ENCODE data around the gene PCGF5.
"Not testable (repeated sequence)": the region's sequence is repeated elsewhere in the genome, so short reads cannot be mapped to it uniquely, and the experiment has no call there.

The PCGF5 gene

GRCh38 chr10:91250341-91250740 is 29.9 kb downstream of the PCGF5 start:
- Histone ChIP-seq H3K27me3 (ENCODE audit: insufficient read depth, poor library complexity, severe bottlenecking) (no peaks in the 10 kb centered on the region), H3K27ac (replicated peaks) (no peak overlapping the region), H3K4me3 (replicated peaks; ENCODE audit: insufficient read depth, low read length) (no peak overlapping the region)
- DNase-seq (ENCODE audit: low read depth in 1 of 2, low spot score in 1 of 2): no peak
- TF ChIP-seq POLR2AphosphoS5 (IDR thresholded peaks at IDR 0.05; ENCODE audit: low read depth) (no peak), REST (IDR thresholded peaks at IDR 0.05; ENCODE audit: insufficient replicate concordance, low read depth) (no peak), SPI1 (IDR thresholded peaks at IDR 0.05; ENCODE audit: borderline replicate concordance, low read depth) (no peak), GABPA (IDR thresholded peaks at IDR 0.05; ENCODE audit: low read depth) (no peak), CTCF (IDR thresholded peaks at IDR 0.05; ENCODE audit: insufficient read depth, low read length) (no peak)

GRCh38 chr10:91251430-91252056 is 31.1 kb downstream of the PCGF5 start:
- Histone ChIP-seq H3K27ac (replicated peaks) (no peak overlapping the region), H3K4me3 (replicated peaks; ENCODE audit: insufficient read depth, low read length) (no peak overlapping the region), H3K27me3 (ENCODE audit: insufficient read depth, poor library complexity, severe bottlenecking) (no peaks in the 10 kb centered on the region)
- peak; percentile 7 to 38 for DNase-seq (ENCODE audit: low read depth in 1 of 2, low spot score in 1 of 2)
- peak; percentile 62 for TF ChIP-seq CTCF (IDR thresholded peaks at IDR 0.05; ENCODE audit: insufficient read depth, low read length)
- TF ChIP-seq POLR2AphosphoS5 (IDR thresholded peaks at IDR 0.05; ENCODE audit: low read depth): no peak

- no peak for DNase-seq (ENCODE audit: low read depth in 1 of 2, low spot score in 1 of 2)
- Histone ChIP-seq H3K27me3 (ENCODE audit: insufficient read depth, poor library complexity, severe bottlenecking) (no peaks in the 10 kb centered on the region), H3K27ac (replicated peaks) (no peak overlapping the region), H3K4me3 (replicated peaks; ENCODE audit: insufficient read depth, low read length) (no peak overlapping the region)
- TF ChIP-seq SPI1 (IDR thresholded peaks at IDR 0.05; ENCODE audit: borderline replicate concordance, low read depth) (no peak), CTCF (IDR thresholded peaks at IDR 0.05; ENCODE audit: insufficient read depth, low read length) (no peak), POLR2AphosphoS5 (IDR thresholded peaks at IDR 0.05; ENCODE audit: low read depth) (no peak), REST (IDR thresholded peaks at IDR 0.05; ENCODE audit: insufficient replicate concordance, low read depth) (no peak), GABPA (IDR thresholded peaks at IDR 0.05; ENCODE audit: low read depth) (no peak)
Observed at GRCh38 chr10:91253300-91253699, 32.8 kb downstream of the PCGF5 start.

GRCh38 chr10:91257310-91257709 is 36.8 kb downstream of the PCGF5 start:
- H3K27me3 ChIP-seq (ENCODE audit: insufficient read depth, poor library complexity, severe bottlenecking): no peaks in the 10 kb centered on the region
- H3K27ac ChIP-seq (replicated peaks): no peak overlapping the region
- no peak overlapping the region for H3K4me3 ChIP-seq (replicated peaks; ENCODE audit: insufficient read depth, low read length)
- no peak for DNase-seq (ENCODE audit: low read depth in 1 of 2, low spot score in 1 of 2)
- TF ChIP-seq POLR2AphosphoS5 (IDR thresholded peaks at IDR 0.05; ENCODE audit: low read depth): no peak
- TF ChIP-seq SPI1 (IDR thresholded peaks at IDR 0.05; ENCODE audit: borderline replicate concordance, low read depth): no peak
- TF ChIP-seq REST (IDR thresholded peaks at IDR 0.05; ENCODE audit: insufficient replicate concordance, low read depth): no peak
- TF ChIP-seq CTCF (IDR thresholded peaks at IDR 0.05; ENCODE audit: insufficient read depth, low read length): no peak
- TF ChIP-seq GABPA (IDR thresholded peaks at IDR 0.05; ENCODE audit: low read depth): no peak

- not testable (repeated sequence) for DNase-seq (ENCODE audit: low read depth in 1 of 2, low spot score in 1 of 2); H3K27me3 ChIP-seq (ENCODE audit: insufficient read depth, poor library complexity, severe bottlenecking); H3K27ac ChIP-seq (replicated peaks); H3K4me3 ChIP-seq (replicated peaks; ENCODE audit: insufficient read depth, low read length)
Observed at GRCh38 chr10:91260417-91260816, 40.0 kb downstream of the PCGF5 start.

Measured in HL-60 (cell line).